Colonic mucosa (tissue), 4 donors: ENCODE data around the gene SLCO3A1. TPM values are rescaled to one million over a fixed set of nuclear protein-coding genes. Genes with fewer than 3 reads are reported as not detected.

Source experiments
- DNase-seq: peaks from one replicate; pipeline ENCODE4 v3.0.0-alpha.2; 2020
- H3K27ac ChIP-seq: fragments of 200-600 bp; one replicate; pipeline ENCODE4 v1.8.0; 2021
- H3K27me3 ChIP-seq: fragments of 200-600 bp; one replicate; pipeline ENCODE4 v1.8.0; 2021
- H3K36me3 ChIP-seq: fragments of 200-600 bp; one replicate; pipeline ENCODE4 v1.8.0; 2021
- H3K4me1 ChIP-seq: fragments of 200-600 bp; one replicate; pipeline ENCODE4 v1.8.0; 2021; ENCODE audit warnings: mild to moderate bottlenecking
- H3K4me3 ChIP-seq: fragments of 200-600 bp; one replicate; pipeline ENCODE4 v1.8.0; 2021
- H3K9ac ChIP-seq, 2 donors: one replicate each; pipeline ENCODE4 v1.7.0; 2013; ENCODE audit warnings: control low read depth in 2 of 2, low read depth in 2 of 2, low read length in 2 of 2
- H3K9me3 ChIP-seq: fragments of 200-600 bp; one replicate; pipeline ENCODE4 v1.8.0; 2021
- CTCF ChIP-seq: fragments of 200-600 bp; IDR thresholded peaks from one replicate; pipeline ENCODE4 v1.8.0; 2022; ENCODE audit warnings: antibody characterized with exemption, mild to moderate bottlenecking
- intact Hi-C: fragments of 100-400 bp; cut with DNase I; formaldehyde crosslinking; loops from one replicate; pipeline ENCODE4 v1.14.1; 2022
- total RNA-seq, 2 donors: library from RNA; stranded (reverse); fragmentation: NEBNext Ultra II Directional in 1 of 2; extraction: Animal tissue kit (Norgen Biotek cat#: 25700) in 1 of 2; gene quantifications; one replicate each; pipeline ENCODE4 v1.2.1, GENCODE V29; 2021
- donor health status: healthy.
- donor health status: DM: no; HTN: no; CAD: no.
- donor health status: DM: no; HTN: no; CAD: no.

SLCO3A1 gene
- total RNA-seq, 2 donors from 2014 or later: 11.4 to 24.6 TPM

- H3K9me3 ChIP-seq: no peaks in the 10 kb centered on the region
- no peak for DNase-seq
- intact Hi-C loops: no loop called here
- no peak overlapping the region for H3K4me3 ChIP-seq
- H3K9ac ChIP-seq: peak overlapping the region; percentile 5 to 22
- H3K36me3 ChIP-seq: no peaks in the 10 kb centered on the region
- peak overlapping the region; percentile 75 for H3K27ac ChIP-seq
- TF ChIP-seq CTCF: no peak
- H3K4me1 ChIP-seq: peaks cover 19% of the 10 kb centered on the region
- H3K27me3 ChIP-seq: no peaks in the 10 kb centered on the region
These were observed 88.6 kb downstream of the SLCO3A1 start for GRCh38 chr15:91941871-91942658.

- TF ChIP-seq CTCF: no peak
- intact Hi-C loops: no loop called here
- DNase-seq: peak; percentile 91
- Histone ChIP-seq H3K4me3 (no peak overlapping the region), H3K27me3 (no peaks in the 10 kb centered on the region), H3K9me3 (no peaks in the 10 kb centered on the region), H3K4me1 (peaks cover 23% of the 10 kb centered on the region), H3K27ac (peak overlapping the region; percentile 75), H3K9ac (peak overlapping the region in 1 of 2 donors; percentile 51), H3K36me3 (no peaks in the 10 kb centered on the region)
These were observed 89.3 kb downstream of the SLCO3A1 start for GRCh38 chr15:91942720-91943394.

- DNase-seq: no peak
- H3K36me3 ChIP-seq: no peaks in the 10 kb centered on the region
- no peaks in the 10 kb centered on the region for H3K9me3 ChIP-seq
- no peak overlapping the region for H3K27ac ChIP-seq
- no peaks in the 10 kb centered on the region for H3K27me3 ChIP-seq
- peaks cover 30% of the 10 kb centered on the region for H3K4me1 ChIP-seq
- intact Hi-C loops: no loop called here
- TF ChIP-seq CTCF: no peak
- no peak overlapping the region for H3K9ac ChIP-seq
- H3K4me3 ChIP-seq: no peak overlapping the region
These were observed 90.8 kb downstream of the SLCO3A1 start for GRCh38 chr15:91944331-91944730.

- H3K27ac ChIP-seq: no peak overlapping the region
- intact Hi-C loops: loop anchor here (5.0 kb wide), 1 partner anchor 78 kb away; no protein-coding TSS in a partner anchor
These were observed 91.9 kb downstream of the SLCO3A1 start for GRCh38 chr15:91945385-91945784.

GRCh38 chr15:91946075-91946474 is 92.6 kb downstream of the SLCO3A1 start:
- Histone ChIP-seq H3K4me1 (peaks cover 20% of the 10 kb centered on the region), H3K9me3 (no peaks in the 10 kb centered on the region), H3K4me3 (no peak overlapping the region), H3K9ac (no peak overlapping the region), H3K27ac (no peak overlapping the region), H3K27me3 (no peaks in the 10 kb centered on the region), H3K36me3 (no peaks in the 10 kb centered on the region)
- intact Hi-C loops: loop anchor here (5.0 kb wide), 1 partner anchor 79 kb away; no protein-coding TSS in a partner anchor
- no peak for DNase-seq
- TF ChIP-seq CTCF: no peak

More at GRCh38 chr15:91945385-91945784, 91.9 kb downstream of the SLCO3A1 start:
- DNase-seq: no peak
- Histone ChIP-seq H3K4me1 (peaks cover 27% of the 10 kb centered on the region), H3K36me3 (no peaks in the 10 kb centered on the region), H3K9ac (no peak overlapping the region), H3K27me3 (no peaks in the 10 kb centered on the region), H3K9me3 (no peaks in the 10 kb centered on the region), H3K4me3 (no peak overlapping the region)
- TF ChIP-seq CTCF: no peak
